Panc1 (cell line): ENCODE results near the gene OTUD3.

Experiments
- POLR2AphosphoS5 ChIP-seq: IDR thresholded peaks from 2 replicates; pipeline ENCODE4 v1.6.1; 2012; ENCODE audit warnings: mild to moderate bottlenecking, low read depth, low read length, moderate library complexity
- REST ChIP-seq, 2 experiments: IDR thresholded peaks; 2 replicates each; pipeline ENCODE4 v1.6.1; 2011 to 2012; ENCODE audit warnings: low read depth in 2 of 2, control low read depth in 1 of 2, low read length in 1 of 2, mild to moderate bottlenecking in 1 of 2, moderate library complexity in 1 of 2; ENCODE audit not compliant: insufficient read depth in 1 of 2
- TF ChIP-seq, protein P1 (sequence below): fragments of 450-650 bp; IDR thresholded peaks from 2 replicates; pipeline ENCODE4 v1.5.1; 2017; ENCODE audit warnings: mild to moderate bottlenecking

DNA sequence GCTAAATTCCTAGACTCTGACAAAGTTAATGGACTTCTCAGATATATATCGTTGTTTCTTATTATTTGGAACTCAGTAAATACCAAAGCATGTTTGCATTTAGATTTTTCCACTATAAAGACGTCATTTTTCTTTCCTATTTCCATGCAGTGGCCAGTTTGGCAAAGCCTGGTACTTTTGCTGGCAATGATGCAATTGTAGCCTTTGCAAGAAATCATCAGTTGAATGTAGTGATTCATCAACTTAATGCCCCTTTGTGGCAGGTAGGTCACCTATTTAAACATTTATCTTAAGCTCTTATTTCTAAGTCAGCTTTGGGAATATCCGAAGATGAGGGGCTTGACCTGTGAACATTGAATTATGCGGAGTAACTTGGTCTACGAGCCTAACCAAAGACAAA lies 12.0 kb downstream of the OTUD3 start:
- TF ChIP-seq, protein P1, sequence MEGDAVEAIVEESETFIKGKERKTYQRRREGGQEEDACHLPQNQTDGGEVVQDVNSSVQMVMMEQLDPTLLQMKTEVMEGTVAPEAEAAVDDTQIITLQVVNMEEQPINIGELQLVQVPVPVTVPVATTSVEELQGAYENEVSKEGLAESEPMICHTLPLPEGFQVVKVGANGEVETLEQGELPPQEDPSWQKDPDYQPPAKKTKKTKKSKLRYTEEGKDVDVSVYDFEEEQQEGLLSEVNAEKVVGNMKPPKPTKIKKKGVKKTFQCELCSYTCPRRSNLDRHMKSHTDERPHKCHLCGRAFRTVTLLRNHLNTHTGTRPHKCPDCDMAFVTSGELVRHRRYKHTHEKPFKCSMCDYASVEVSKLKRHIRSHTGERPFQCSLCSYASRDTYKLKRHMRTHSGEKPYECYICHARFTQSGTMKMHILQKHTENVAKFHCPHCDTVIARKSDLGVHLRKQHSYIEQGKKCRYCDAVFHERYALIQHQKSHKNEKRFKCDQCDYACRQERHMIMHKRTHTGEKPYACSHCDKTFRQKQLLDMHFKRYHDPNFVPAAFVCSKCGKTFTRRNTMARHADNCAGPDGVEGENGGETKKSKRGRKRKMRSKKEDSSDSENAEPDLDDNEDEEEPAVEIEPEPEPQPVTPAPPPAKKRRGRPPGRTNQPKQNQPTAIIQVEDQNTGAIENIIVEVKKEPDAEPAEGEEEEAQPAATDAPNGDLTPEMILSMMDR: no peak
- no peak for TF ChIP-seq REST (IDR thresholded peaks at IDR 0.05; ENCODE audit: insufficient read depth in 1 of 2, low read depth in 2 of 2, low read length in 1 of 2)
- TF ChIP-seq POLR2AphosphoS5: no peak
